ENCODE results near the gene FOXP1.

GRCh38 chr3:71392251-71392650, 191.3 kb downstream of the FOXP1 start:
- TF ChIP-seq, protein P1, sequence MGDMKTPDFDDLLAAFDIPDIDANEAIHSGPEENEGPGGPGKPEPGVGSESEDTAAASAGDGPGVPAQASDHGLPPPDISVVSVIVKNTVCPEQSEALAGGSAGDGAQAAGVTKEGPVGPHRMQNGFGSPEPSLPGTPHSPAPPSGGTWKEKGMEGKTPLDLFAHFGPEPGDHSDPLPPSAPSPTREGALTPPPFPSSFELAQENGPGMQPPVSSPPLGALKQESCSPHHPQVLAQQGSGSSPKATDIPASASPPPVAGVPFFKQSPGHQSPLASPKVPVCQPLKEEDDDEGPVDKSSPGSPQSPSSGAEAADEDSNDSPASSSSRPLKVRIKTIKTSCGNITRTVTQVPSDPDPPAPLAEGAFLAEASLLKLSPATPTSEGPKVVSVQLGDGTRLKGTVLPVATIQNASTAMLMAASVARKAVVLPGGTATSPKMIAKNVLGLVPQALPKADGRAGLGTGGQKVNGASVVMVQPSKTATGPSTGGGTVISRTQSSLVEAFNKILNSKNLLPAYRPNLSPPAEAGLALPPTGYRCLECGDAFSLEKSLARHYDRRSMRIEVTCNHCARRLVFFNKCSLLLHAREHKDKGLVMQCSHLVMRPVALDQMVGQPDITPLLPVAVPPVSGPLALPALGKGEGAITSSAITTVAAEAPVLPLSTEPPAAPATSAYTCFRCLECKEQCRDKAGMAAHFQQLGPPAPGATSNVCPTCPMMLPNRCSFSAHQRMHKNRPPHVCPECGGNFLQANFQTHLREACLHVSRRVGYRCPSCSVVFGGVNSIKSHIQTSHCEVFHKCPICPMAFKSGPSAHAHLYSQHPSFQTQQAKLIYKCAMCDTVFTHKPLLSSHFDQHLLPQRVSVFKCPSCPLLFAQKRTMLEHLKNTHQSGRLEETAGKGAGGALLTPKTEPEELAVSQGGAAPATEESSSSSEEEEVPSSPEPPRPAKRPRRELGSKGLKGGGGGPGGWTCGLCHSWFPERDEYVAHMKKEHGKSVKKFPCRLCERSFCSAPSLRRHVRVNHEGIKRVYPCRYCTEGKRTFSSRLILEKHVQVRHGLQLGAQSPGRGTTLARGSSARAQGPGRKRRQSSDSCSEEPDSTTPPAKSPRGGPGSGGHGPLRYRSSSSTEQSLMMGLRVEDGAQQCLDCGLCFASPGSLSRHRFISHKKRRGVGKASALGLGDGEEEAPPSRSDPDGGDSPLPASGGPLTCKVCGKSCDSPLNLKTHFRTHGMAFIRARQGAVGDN (CRISPR knock-in tag; IDR thresholded peaks at IDR 0.05), result no peak
- no peak for TF ChIP-seq POGK (CRISPR knock-in tag; conservative IDR thresholded peaks at IDR 0.05)
- TF ChIP-seq CTCF (CRISPR knock-in tag; IDR thresholded peaks at IDR 0.05), result no peak
- TF ChIP-seq, protein P2, sequence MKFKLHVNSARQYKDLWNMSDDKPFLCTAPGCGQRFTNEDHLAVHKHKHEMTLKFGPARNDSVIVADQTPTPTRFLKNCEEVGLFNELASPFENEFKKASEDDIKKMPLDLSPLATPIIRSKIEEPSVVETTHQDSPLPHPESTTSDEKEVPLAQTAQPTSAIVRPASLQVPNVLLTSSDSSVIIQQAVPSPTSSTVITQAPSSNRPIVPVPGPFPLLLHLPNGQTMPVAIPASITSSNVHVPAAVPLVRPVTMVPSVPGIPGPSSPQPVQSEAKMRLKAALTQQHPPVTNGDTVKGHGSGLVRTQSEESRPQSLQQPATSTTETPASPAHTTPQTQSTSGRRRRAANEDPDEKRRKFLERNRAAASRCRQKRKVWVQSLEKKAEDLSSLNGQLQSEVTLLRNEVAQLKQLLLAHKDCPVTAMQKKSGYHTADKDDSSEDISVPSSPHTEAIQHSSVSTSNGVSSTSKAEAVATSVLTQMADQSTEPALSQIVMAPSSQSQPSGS (CRISPR knock-in tag; IDR thresholded peaks at IDR 0.05), result no peak
- TF ChIP-seq HIVEP1 (CRISPR knock-in tag; IDR thresholded peaks at IDR 0.05), result no peak
- no peak for TF ChIP-seq SRF (IDR thresholded peaks at IDR 0.05; ENCODE audit: low read depth, low read length)
- TF ChIP-seq, protein P3, sequence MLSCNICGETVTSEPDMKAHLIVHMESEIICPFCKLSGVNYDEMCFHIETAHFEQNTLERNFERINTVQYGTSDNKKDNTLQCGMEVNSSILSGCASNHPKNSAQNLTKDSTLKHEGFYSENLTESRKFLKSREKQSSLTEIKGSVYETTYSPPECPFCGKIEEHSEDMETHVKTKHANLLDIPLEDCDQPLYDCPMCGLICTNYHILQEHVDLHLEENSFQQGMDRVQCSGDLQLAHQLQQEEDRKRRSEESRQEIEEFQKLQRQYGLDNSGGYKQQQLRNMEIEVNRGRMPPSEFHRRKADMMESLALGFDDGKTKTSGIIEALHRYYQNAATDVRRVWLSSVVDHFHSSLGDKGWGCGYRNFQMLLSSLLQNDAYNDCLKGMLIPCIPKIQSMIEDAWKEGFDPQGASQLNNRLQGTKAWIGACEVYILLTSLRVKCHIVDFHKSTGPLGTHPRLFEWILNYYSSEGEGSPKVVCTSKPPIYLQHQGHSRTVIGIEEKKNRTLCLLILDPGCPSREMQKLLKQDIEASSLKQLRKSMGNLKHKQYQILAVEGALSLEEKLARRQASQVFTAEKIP (CRISPR knock-in tag; IDR thresholded peaks at IDR 0.05; ENCODE audit: borderline replicate concordance), result no peak
- TF ChIP-seq ETV5 (CRISPR knock-in tag; IDR thresholded peaks at IDR 0.05; ENCODE audit: borderline replicate concordance), result no peak
- no peak for TF ChIP-seq FOXJ3 (CRISPR knock-in tag; IDR thresholded peaks at IDR 0.05; ENCODE audit: borderline replicate concordance)
- no peak for TF ChIP-seq POLR2AphosphoS5 (IDR thresholded peaks at IDR 0.05; ENCODE audit: low read depth, low read length)
- no peak for TF ChIP-seq SMAD9 (CRISPR knock-in tag; IDR thresholded peaks at IDR 0.05)
- no peak for TF ChIP-seq ETS1 (CRISPR knock-in tag; IDR thresholded peaks at IDR 0.05)
- no peak for TF ChIP-seq ZBTB43 (CRISPR knock-in tag; conservative IDR thresholded peaks at IDR 0.05)
